B cell (primary cell): ENCODE measurements around the gene MLLT10. TPM values are rescaled to one million over a fixed set of nuclear protein-coding genes. Genes with fewer than 3 reads are reported as not detected.

Source experiments
- ATAC-seq: fragments of 200-7000 bp; cut with Tn5 transposase; one replicate; pipeline ENCODE4 v1.10.0; 2021; ENCODE audit warnings: low read depth, mild to moderate bottlenecking, moderate number of reproducible peaks, moderate library complexity
- CTCF ChIA-PET: fragments of 350-600 bp; sonication (Branson Sonifier 250); formaldehyde crosslinking; loops from one replicate; lab custom pipeline; 2021; ENCODE audit warnings: antibody characterized with exemption, inconsistent platforms; lab: Charles Lee
- POLR2A ChIA-PET: fragments of 350-600 bp; sonication (Branson Sonifier 250); formaldehyde crosslinking; loops from one replicate; lab custom pipeline; 2021; ENCODE audit warnings: antibody characterized with exemption; lab: Charles Lee
- DNase-seq: peaks from one replicate; pipeline ENCODE4 v3.0.0; 2013
- H2AFZ ChIP-seq: 2 replicates; pipeline ENCODE4 v1.6.1; 2012; ENCODE audit warnings: mild to moderate bottlenecking, low read depth, low read length; ENCODE audit not compliant: insufficient read depth, poor library complexity, severe bottlenecking
- H3K27ac ChIP-seq, 2 donors: 1 replicate in 1 of 2; 2 replicates in 1 of 2; pipeline ENCODE4 v1.5.1; 2012 to 2013; ENCODE audit warnings: low read length in 2 of 2, mild to moderate bottlenecking in 2 of 2, moderate library complexity in 1 of 2
- H3K27me3 ChIP-seq, 4 experiments: fragments of 200-600 bp in 1 of 4; sonication (generic) in 1 of 4; replicated peaks in 1 of 4; 1 replicate in 2 of 4; 2 replicates in 2 of 4; pipeline versions ENCODE4 v1.6.1 to v1.7.0; 2013 to 2016; ENCODE audit warnings: low read length in 3 of 4, mild to moderate bottlenecking in 2 of 4, mixed read lengths in 1 of 4, moderate library complexity in 1 of 4; ENCODE audit not compliant: insufficient read depth in 4 of 4, control insufficient read depth in 3 of 4; ENCODE audit errors: control extremely low read depth in 1 of 4
- H3K36me3 ChIP-seq, 2 experiments: replicated peaks in 1 of 2; 1 replicate in 1 of 2; 2 replicates in 1 of 2; pipeline versions ENCODE4 v1.6.1 to v1.7.1; 2013; ENCODE audit warnings: low read length in 1 of 2; ENCODE audit not compliant: insufficient read depth in 2 of 2, control insufficient read depth in 1 of 2; ENCODE audit errors: control extremely low read depth in 1 of 2, extremely low read depth in 1 of 2
- H3K4me1 ChIP-seq, 2 donors: fragments of 200-600 bp in 1 of 2; sonication (generic) in 1 of 2; 1 replicate in 1 of 2; 2 replicates in 1 of 2; pipeline versions ENCODE4 v1.5.1 to v1.6.1; 2013 to 2017; ENCODE audit warnings: low read length in 2 of 2; ENCODE audit not compliant: control insufficient read depth in 2 of 2, insufficient read depth in 2 of 2
- H3K4me2 ChIP-seq: replicated peaks from 2 replicates; pipeline ENCODE3; 2012; ENCODE audit warnings: mild to moderate bottlenecking, low read depth, low read length; ENCODE audit not compliant: poor library complexity, severe bottlenecking
- H3K4me3 ChIP-seq, 5 experiments: fragments of 200-600 bp in 1 of 5; sonication (generic) in 1 of 5; 1 replicate in 3 of 5; 2 replicates in 2 of 5; pipeline versions ENCODE4 v1.5.1 to v1.7.0; 2011 to 2016; ENCODE audit warnings: low read length in 4 of 5, mild to moderate bottlenecking in 4 of 5, low read depth in 2 of 5, control low read depth in 1 of 5, moderate library complexity in 1 of 5; ENCODE audit not compliant: insufficient read depth in 1 of 5; ENCODE audit errors: control extremely low read depth in 1 of 5, extremely low read depth in 1 of 5
- H3K79me2 ChIP-seq: fragments of 200-600 bp; sonication (generic); one replicate; pipeline ENCODE4 v1.6.0; 2016; ENCODE audit warnings: low read length; ENCODE audit not compliant: control insufficient read depth, insufficient read depth
- H3K9ac ChIP-seq: fragments of 200-600 bp; sonication (generic); 2 replicates; pipeline ENCODE4 v1.6.1; 2017; ENCODE audit warnings: mild to moderate bottlenecking, low read length, moderate library complexity
- H3K9me3 ChIP-seq, 3 donors: one replicate each; pipeline versions ENCODE4 v1.6.1 to v1.7.1; 2013; ENCODE audit warnings: low read length in 2 of 3; ENCODE audit not compliant: control insufficient read depth in 2 of 3, insufficient read depth in 1 of 3; ENCODE audit errors: control extremely low read depth in 1 of 3
- H4K20me1 ChIP-seq: 2 replicates; pipeline ENCODE4 v1.6.0; 2012; ENCODE audit warnings: mild to moderate bottlenecking, low read length; ENCODE audit not compliant: insufficient read depth, control insufficient read depth, poor library complexity, severe bottlenecking
- H3K27ac Mint-ChIP-seq: one replicate; pipeline ENCODE4 v1.8.0; 2021; ENCODE audit warnings: mixed read lengths
- H3K27me3 Mint-ChIP-seq: one replicate; pipeline ENCODE4 v1.8.0; 2021; ENCODE audit warnings: mixed read lengths
- H3K4me1 Mint-ChIP-seq: one replicate; pipeline ENCODE4 v1.8.0; 2021; ENCODE audit warnings: mixed read lengths
- H3K4me3 Mint-ChIP-seq: one replicate; pipeline ENCODE4 v1.8.0; 2021; ENCODE audit warnings: mixed read lengths
- H3K9me3 Mint-ChIP-seq: one replicate; pipeline ENCODE4 v1.8.0; 2022; ENCODE audit warnings: mixed read lengths; ENCODE audit not compliant: insufficient read depth
- EZH2 ChIP-seq: IDR thresholded peaks from 2 replicates; pipeline ENCODE4 v1.6.1; 2012; ENCODE audit warnings: borderline replicate concordance, low read depth, mild to moderate bottlenecking, moderate library complexity, low read length; ENCODE audit not compliant: insufficient read depth, poor library complexity, severe bottlenecking
- WGBS: methylation state at CpG from one replicate; pipeline ENCODE4 v1.1.5; 2013; ENCODE audit warnings: missing lambda C conversion rate; ENCODE audit not compliant: insufficient coverage; 5-methylcytosine and 5-hydroxymethylcytosine counted together
- intact Hi-C: fragments of 100-400 bp; cut with micrococcal nuclease; formaldehyde crosslinking; loops from one replicate; pipeline ENCODE4 v1.10.0; 2022
- polyA plus RNA-seq: library from polyadenylated mRNA; depleted of rRNA; stranded (reverse); fragments of >200 nt; gene quantifications from 2 replicates; pipeline ENCODE4 v1.2.3, GENCODE V29; 2012
- total RNA-seq, 2 donors: library from RNA; stranded (reverse); fragments of 120-200 nt in 1 of 2; gene quantifications; 1 replicate in 1 of 2; 2 replicates in 1 of 2; pipeline versions ENCODE4 v1.2.3 to v1.2.4, GENCODE V29; 2013 to 2022
- TF ChIP-seq, protein P1 (sequence below): fragments of 200-600 bp; IDR thresholded peaks from one replicate; pipeline ENCODE4 v1.8.0; 2022; ENCODE audit warnings: antibody characterized with exemption, mild to moderate bottlenecking

Gene MLLT10
- total and polyA plus RNA-seq, 2 donors (not counting 1 experiment from before 2014, with no cell fraction given): 21.7 to 70.5 TPM

DNA sequence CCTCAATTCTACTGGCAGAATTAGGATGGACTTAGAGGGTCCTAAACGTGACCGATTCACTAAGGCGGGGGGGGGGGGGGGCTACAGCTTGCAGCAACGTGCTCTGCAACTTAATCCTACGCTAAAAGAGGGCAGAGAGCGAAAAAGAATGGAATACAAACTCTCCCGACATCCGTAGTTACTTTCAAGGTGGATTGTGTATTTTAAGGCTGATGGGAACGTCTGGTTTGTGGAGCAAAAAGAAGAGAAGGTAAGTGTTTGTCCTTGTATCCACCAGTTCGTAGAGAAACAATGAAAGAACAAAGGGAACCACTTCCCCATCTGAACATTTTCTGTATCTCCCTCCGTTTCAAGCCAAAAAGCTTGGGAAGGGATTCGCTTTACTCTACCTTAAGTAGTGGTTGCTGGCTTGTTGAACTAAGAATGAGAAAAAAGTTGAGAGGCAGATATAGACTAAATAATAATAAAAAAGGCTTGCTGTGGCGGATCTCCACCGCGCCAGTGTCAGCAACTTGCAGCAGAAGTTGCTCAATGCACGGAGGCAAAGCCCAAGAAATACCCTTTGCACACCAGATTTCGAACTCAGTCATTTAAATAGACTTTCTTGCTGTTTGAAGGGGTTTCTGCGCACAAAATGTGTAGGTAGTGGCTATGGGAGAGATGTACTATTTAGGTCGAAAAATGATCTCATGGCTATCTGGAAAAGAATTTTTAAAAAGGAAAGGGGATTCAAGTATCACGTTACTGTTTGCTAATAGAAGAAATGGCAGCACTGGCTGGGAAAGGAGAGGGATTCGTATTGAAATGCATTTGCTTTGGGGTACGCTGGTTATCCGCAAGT is 9.3 kb upstream of the MLLT10 start:
- H3K9ac ChIP-seq: peak overlapping the region; percentile 69
- H3K36me3 ChIP-seq: no peaks in the 10 kb centered on the region
- DNase-seq (peak; percentile 64), ATAC-seq (no peak)
- H3K4me1 ChIP-seq: peaks cover 28 to 41% of the 10 kb centered on the region in 2 donors
- Mint-ChIP-seq H3K27me3 (peaks cover 67% of the 10 kb centered on the region), H3K9me3 (no peaks in the 10 kb centered on the region), H3K4me3 (peak overlapping the region; percentile 89), H3K4me1 (peaks cover 31% of the 10 kb centered on the region), H3K27ac (peak overlapping the region; percentile 91)
- H4K20me1 ChIP-seq: peaks cover 5% of the 10 kb centered on the region
- H2AFZ ChIP-seq: peak overlapping the region; percentile 80
- intact Hi-C loops: loop anchor here (1.0 to 2.0 kb wide), 4 partner anchors 9 to 814 kb away; no protein-coding TSS in a partner anchor
- no peaks in the 10 kb centered on the region for H3K79me2 ChIP-seq
- peak overlapping the region; percentile 59 to 73 (median 62) for H3K4me3 ChIP-seq
- 4% methylated on average over 6 of the region's 23 CpGs for WGBS
- peaks cover 0 to 52% (median 50%) of the 10 kb centered on the region in 4 experiments for H3K27me3 ChIP-seq
- peak overlapping the region; percentile 86 for H3K4me2 ChIP-seq
- POLR2A ChIA-PET: interaction anchor here (1.5 kb wide), 1 partner anchor 28 kb away, joined by 7 read pairs; no protein-coding TSS in a partner anchor
- CTCF ChIA-PET: interaction anchor here (0.6 to 1.2 kb wide), 5 partner anchors 27 to 819 kb away, joined by 3 to 7 read pairs (median 3); no protein-coding TSS in a partner anchor
- H3K27ac ChIP-seq: no peak overlapping the region
- H3K9me3 ChIP-seq: peaks cover 0 to 6% (median 0%) of the 10 kb centered on the region in 3 donors
- TF ChIP-seq, protein P1, sequence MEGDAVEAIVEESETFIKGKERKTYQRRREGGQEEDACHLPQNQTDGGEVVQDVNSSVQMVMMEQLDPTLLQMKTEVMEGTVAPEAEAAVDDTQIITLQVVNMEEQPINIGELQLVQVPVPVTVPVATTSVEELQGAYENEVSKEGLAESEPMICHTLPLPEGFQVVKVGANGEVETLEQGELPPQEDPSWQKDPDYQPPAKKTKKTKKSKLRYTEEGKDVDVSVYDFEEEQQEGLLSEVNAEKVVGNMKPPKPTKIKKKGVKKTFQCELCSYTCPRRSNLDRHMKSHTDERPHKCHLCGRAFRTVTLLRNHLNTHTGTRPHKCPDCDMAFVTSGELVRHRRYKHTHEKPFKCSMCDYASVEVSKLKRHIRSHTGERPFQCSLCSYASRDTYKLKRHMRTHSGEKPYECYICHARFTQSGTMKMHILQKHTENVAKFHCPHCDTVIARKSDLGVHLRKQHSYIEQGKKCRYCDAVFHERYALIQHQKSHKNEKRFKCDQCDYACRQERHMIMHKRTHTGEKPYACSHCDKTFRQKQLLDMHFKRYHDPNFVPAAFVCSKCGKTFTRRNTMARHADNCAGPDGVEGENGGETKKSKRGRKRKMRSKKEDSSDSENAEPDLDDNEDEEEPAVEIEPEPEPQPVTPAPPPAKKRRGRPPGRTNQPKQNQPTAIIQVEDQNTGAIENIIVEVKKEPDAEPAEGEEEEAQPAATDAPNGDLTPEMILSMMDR: no peak
- no peak for TF ChIP-seq EZH2
